Mononuclear cell (primary cell): ENCODE measurements around the gene FKBP8. TPM values are rescaled to one million over a fixed set of nuclear protein-coding genes. Genes with fewer than 3 reads are reported as not detected.
"Not testable (repeated sequence)": the region's sequence is repeated elsewhere in the genome, so short reads cannot be mapped to it uniquely, and the experiment has no call there.

Experiments used
- H3K27me3 ChIP-seq: 2 replicates; pipeline ENCODE4 v1.6.0; 2011; ENCODE audit warnings: low read length, control low read depth; ENCODE audit not compliant: insufficient read depth
- H3K4me1 ChIP-seq: 2 replicates; pipeline ENCODE4 v1.5.1; 2011; ENCODE audit warnings: mild to moderate bottlenecking, low read length, control low read depth; ENCODE audit not compliant: insufficient read depth
- H3K4me3 ChIP-seq: 2 replicates; pipeline ENCODE4 v1.5.1; 2011; ENCODE audit warnings: mild to moderate bottlenecking, low read length, moderate library complexity
- H3K9me3 ChIP-seq: 2 replicates; pipeline ENCODE4 v1.5.1; 2011; ENCODE audit warnings: low read depth, mild to moderate bottlenecking, control low read depth, low read length
- total RNA-seq: library from RNA; depleted of rRNA; stranded (reverse); fragments of >200 nt; gene quantifications from one replicate; pipeline ENCODE4 v1.2.3, GENCODE V29; 2012

FKBP8 gene
- 169 TPM for total RNA-seq

- peak within 1 kb of the TSS; percentile 41 for H3K4me3 ChIP-seq
- H3K4me1 ChIP-seq: peaks cover 25% of the 10 kb centered on the region
- no peaks in the 10 kb centered on the region for H3K9me3 ChIP-seq
- no peaks in the 10 kb centered on the region for H3K27me3 ChIP-seq
Observed at GRCh38 chr19:18542941-18543813, at the start of gene FKBP8. TSS of gene FKBP8 (minus strand) at chr19:18543573. CDS start at chr19:18541970, 1,603 bp downstream.

GRCh38 chr19:18592732-18593131 lies 49.4 kb upstream of the FKBP8 start:
- H3K4me1 ChIP-seq: peaks cover 45% of the 10 kb centered on the region
- H3K27me3 ChIP-seq, H3K4me3 ChIP-seq, H3K9me3 ChIP-seq: not testable (repeated sequence)

GRCh38 chr19:18591735-18592385 lies 48.5 kb upstream of the FKBP8 start:
- H3K4me1 ChIP-seq: peaks cover 44% of the 10 kb centered on the region
- peaks cover 6% of the 10 kb centered on the region for H3K27me3 ChIP-seq
- no peak overlapping the region for H3K4me3 ChIP-seq
- H3K9me3 ChIP-seq: no peaks in the 10 kb centered on the region

- H3K9me3 ChIP-seq: no peaks in the 10 kb centered on the region
- H3K4me1 ChIP-seq: peaks cover 52% of the 10 kb centered on the region
- peaks cover 4% of the 10 kb centered on the region for H3K27me3 ChIP-seq
- no peak overlapping the region for H3K4me3 ChIP-seq
Observed at GRCh38 chr19:18590273-18591272, 47.2 kb upstream of the FKBP8 start.

GRCh38 chr19:18589380-18590272 lies 46.3 kb upstream of the FKBP8 start:
- Histone ChIP-seq H3K27me3 (no peaks in the 10 kb centered on the region), H3K4me3 (peak overlapping the region; percentile 66), H3K9me3 (no peaks in the 10 kb centered on the region), H3K4me1 (peaks cover 48% of the 10 kb centered on the region)

GRCh38 chr19:18588611-18589379 lies 45.4 kb upstream of the FKBP8 start, which contains the start of gene REX1BD:
TSS of gene REX1BD (plus strand) at chr19:18588798. CDS start at chr19:18588802, 4 bp downstream.
- Histone ChIP-seq H3K27me3 (no peaks in the 10 kb centered on the region), H3K4me1 (peaks cover 41% of the 10 kb centered on the region), H3K4me3 (peak within 1 kb of the TSS; percentile 66), H3K9me3 (no peaks in the 10 kb centered on the region)

GRCh38 chr19:18587962-18588610 lies 44.7 kb upstream of the FKBP8 start:
- H3K9me3 ChIP-seq: no peaks in the 10 kb centered on the region
- peak overlapping the region; percentile 66 for H3K4me3 ChIP-seq
- H3K27me3 ChIP-seq: no peaks in the 10 kb centered on the region
- peaks cover 41% of the 10 kb centered on the region for H3K4me1 ChIP-seq

- H3K27me3 ChIP-seq: no peaks in the 10 kb centered on the region
- H3K9me3 ChIP-seq: no peaks in the 10 kb centered on the region
- no peak overlapping the region for H3K4me3 ChIP-seq
- H3K4me1 ChIP-seq: peaks cover 41% of the 10 kb centered on the region
Observed at GRCh38 chr19:18587561-18587960, 44.2 kb upstream of the FKBP8 start.

- H3K4me3 ChIP-seq: no peak overlapping the region
- no peaks in the 10 kb centered on the region for H3K9me3 ChIP-seq
- H3K27me3 ChIP-seq: no peaks in the 10 kb centered on the region
- peaks cover 41% of the 10 kb centered on the region for H3K4me1 ChIP-seq
Observed at GRCh38 chr19:18586306-18586705, 42.9 kb upstream of the FKBP8 start.

- H3K27me3 ChIP-seq: no peaks in the 10 kb centered on the region
- no peak overlapping the region for H3K4me3 ChIP-seq
- no peaks in the 10 kb centered on the region for H3K9me3 ChIP-seq
- peaks cover 2% of the 10 kb centered on the region for H3K4me1 ChIP-seq
Observed at GRCh38 chr19:18580311-18580710, 36.9 kb upstream of the FKBP8 start.

- H3K27me3 ChIP-seq: no peaks in the 10 kb centered on the region
- H3K9me3 ChIP-seq: no peaks in the 10 kb centered on the region
- no peak overlapping the region for H3K4me3 ChIP-seq
- peaks cover 13% of the 10 kb centered on the region for H3K4me1 ChIP-seq
Observed at GRCh38 chr19:18577365-18577914, 34.1 kb upstream of the FKBP8 start.

GRCh38 chr19:18576383-18576782 lies 33.0 kb upstream of the FKBP8 start:
- H3K4me3 ChIP-seq: no peak overlapping the region
- no peaks in the 10 kb centered on the region for H3K9me3 ChIP-seq
- no peaks in the 10 kb centered on the region for H3K27me3 ChIP-seq
- H3K4me1 ChIP-seq: peaks cover 18% of the 10 kb centered on the region
